ENCODE measurements around the gene PPP3CA.

Gene PPP3CA

GRCh38 chr4:101322743-101323142 is 24.6 kb downstream of the PPP3CA start:
- peaks cover 87% of the 10 kb centered on the region for H3K79me2 ChIP-seq (ENCODE audit: insufficient read depth, low read length)
- H3K4me2 ChIP-seq (ENCODE audit: low read length) = no peak overlapping the region
- no peak overlapping the region for H2AFZ ChIP-seq (ENCODE audit: low read length)
- H4K20me1 ChIP-seq (ENCODE audit: insufficient read depth, low read length) = no peaks in the 10 kb centered on the region
- no peak for TF ChIP-seq CTCF (IDR thresholded peaks at IDR 0.05; ENCODE audit: low read length)
- no peak for TF ChIP-seq EZH2 (IDR thresholded peaks at IDR 0.05; ENCODE audit: borderline replicate concordance, low read length)
- H3K9me2 ChIP-seq (ENCODE audit: low read depth, low read length) = no peaks in the 10 kb centered on the region
- H3F3A ChIP-seq (ENCODE audit: insufficient read depth, low read length) = no peaks in the 10 kb centered on the region
- no peaks in the 10 kb centered on the region for H3K27me3 ChIP-seq (ENCODE audit: insufficient read depth, low read length)
- H3K27ac ChIP-seq (ENCODE audit: low read depth, low read length, poor library complexity, severe bottlenecking) = no peak overlapping the region
- H3K36me3 ChIP-seq (ENCODE audit: insufficient read depth, low read length) = no peaks in the 10 kb centered on the region
- H3K4me1 ChIP-seq (ENCODE audit: insufficient read depth, low read length, severe bottlenecking) = peaks cover 28% of the 10 kb centered on the region
- no peak overlapping the region for H3K4me3 ChIP-seq (ENCODE audit: low read depth, low read length, poor library complexity, severe bottlenecking)
- H3K9ac ChIP-seq (ENCODE audit: low read length) = no peak overlapping the region
- H3K9me3 ChIP-seq (ENCODE audit: low read length) = no peaks in the 10 kb centered on the region

- H3K9ac ChIP-seq (ENCODE audit: low read length) = no peak overlapping the region
- peaks cover 82% of the 10 kb centered on the region for H3K79me2 ChIP-seq (ENCODE audit: insufficient read depth, low read length)
- no peaks in the 10 kb centered on the region for H4K20me1 ChIP-seq (ENCODE audit: insufficient read depth, low read length)
- no peaks in the 10 kb centered on the region for H3K9me2 ChIP-seq (ENCODE audit: low read depth, low read length)
- no peaks in the 10 kb centered on the region for H3F3A ChIP-seq (ENCODE audit: insufficient read depth, low read length)
- H3K27me3 ChIP-seq (ENCODE audit: insufficient read depth, low read length) = no peaks in the 10 kb centered on the region
- H3K27ac ChIP-seq (ENCODE audit: low read depth, low read length, poor library complexity, severe bottlenecking) = no peak overlapping the region
- no peak overlapping the region for H2AFZ ChIP-seq (ENCODE audit: low read length)
- H3K4me2 ChIP-seq (ENCODE audit: low read length) = no peak overlapping the region
- H3K9me3 ChIP-seq (ENCODE audit: low read length) = no peaks in the 10 kb centered on the region
- H3K36me3 ChIP-seq (ENCODE audit: insufficient read depth, low read length) = no peaks in the 10 kb centered on the region
- no peak overlapping the region for H3K4me3 ChIP-seq (ENCODE audit: low read depth, low read length, poor library complexity, severe bottlenecking)
- peaks cover 16% of the 10 kb centered on the region for H3K4me1 ChIP-seq (ENCODE audit: insufficient read depth, low read length, severe bottlenecking)
- TF ChIP-seq EZH2 (IDR thresholded peaks at IDR 0.05; ENCODE audit: borderline replicate concordance, low read length) (no peak), CTCF (IDR thresholded peaks at IDR 0.05; ENCODE audit: low read length) (no peak)
These were observed 25.8 kb downstream of the PPP3CA start for GRCh38 chr4:101321481-101322042.

- Histone ChIP-seq H3K9ac (ENCODE audit: low read length) (no peak overlapping the region), H2AFZ (ENCODE audit: low read length) (no peak overlapping the region), H3K27ac (ENCODE audit: low read depth, low read length, poor library complexity, severe bottlenecking) (no peak overlapping the region), H3K4me3 (ENCODE audit: low read depth, low read length, poor library complexity, severe bottlenecking) (no peak overlapping the region), H3K36me3 (ENCODE audit: insufficient read depth, low read length) (0 out of 2 replicates have a peak, but pooled peaks cover 4% of the 10 kb centered on the region), H3K4me1 (ENCODE audit: insufficient read depth, low read length, severe bottlenecking) (peaks cover 1% of the 10 kb centered on the region), H3F3A (ENCODE audit: insufficient read depth, low read length) (no peaks in the 10 kb centered on the region), H3K4me2 (ENCODE audit: low read length) (no peak overlapping the region), H3K9me3 (ENCODE audit: low read length) (no peaks in the 10 kb centered on the region), H3K9me2 (ENCODE audit: low read depth, low read length) (no peaks in the 10 kb centered on the region), H3K27me3 (ENCODE audit: insufficient read depth, low read length) (no peaks in the 10 kb centered on the region), H4K20me1 (ENCODE audit: insufficient read depth, low read length) (no peaks in the 10 kb centered on the region), H3K79me2 (ENCODE audit: insufficient read depth, low read length) (peaks cover 89% of the 10 kb centered on the region)
- TF ChIP-seq CTCF (IDR thresholded peaks at IDR 0.05; ENCODE audit: low read length) (no peak), EZH2 (IDR thresholded peaks at IDR 0.05; ENCODE audit: borderline replicate concordance, low read length) (no peak)
These were observed 31.5 kb downstream of the PPP3CA start for GRCh38 chr4:101315786-101316185.
